ENCODE measurements around the gene PTEN. TPM values are rescaled to one million over a fixed set of nuclear protein-coding genes. Genes with fewer than 3 reads are reported as not detected.

Gene PTEN
- total RNA-seq, 4 donors from 2014 or later = 69.1 to 141 (median 91.8) TPM

DNA sequence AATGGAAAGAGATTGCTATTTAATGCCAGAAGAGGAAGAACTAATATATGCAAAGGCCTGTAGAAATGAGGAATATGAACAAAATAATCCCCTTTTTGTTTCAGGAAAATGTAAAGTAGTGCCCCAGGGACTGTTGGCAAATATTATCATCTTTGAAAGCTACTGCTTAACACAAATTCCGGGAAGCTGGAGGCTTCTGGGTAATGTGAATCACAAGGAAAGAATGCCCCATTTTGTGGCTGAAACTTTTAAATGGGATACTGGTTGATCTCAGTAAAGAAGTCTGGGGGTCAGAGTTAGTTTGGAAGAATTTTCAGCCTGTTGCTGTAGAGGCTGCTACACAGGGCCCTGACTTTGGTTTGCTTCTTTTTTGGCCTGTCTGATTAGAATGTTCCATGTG is 141.0 kb downstream of the PTEN start:
- TF ChIP-seq, protein P1, sequence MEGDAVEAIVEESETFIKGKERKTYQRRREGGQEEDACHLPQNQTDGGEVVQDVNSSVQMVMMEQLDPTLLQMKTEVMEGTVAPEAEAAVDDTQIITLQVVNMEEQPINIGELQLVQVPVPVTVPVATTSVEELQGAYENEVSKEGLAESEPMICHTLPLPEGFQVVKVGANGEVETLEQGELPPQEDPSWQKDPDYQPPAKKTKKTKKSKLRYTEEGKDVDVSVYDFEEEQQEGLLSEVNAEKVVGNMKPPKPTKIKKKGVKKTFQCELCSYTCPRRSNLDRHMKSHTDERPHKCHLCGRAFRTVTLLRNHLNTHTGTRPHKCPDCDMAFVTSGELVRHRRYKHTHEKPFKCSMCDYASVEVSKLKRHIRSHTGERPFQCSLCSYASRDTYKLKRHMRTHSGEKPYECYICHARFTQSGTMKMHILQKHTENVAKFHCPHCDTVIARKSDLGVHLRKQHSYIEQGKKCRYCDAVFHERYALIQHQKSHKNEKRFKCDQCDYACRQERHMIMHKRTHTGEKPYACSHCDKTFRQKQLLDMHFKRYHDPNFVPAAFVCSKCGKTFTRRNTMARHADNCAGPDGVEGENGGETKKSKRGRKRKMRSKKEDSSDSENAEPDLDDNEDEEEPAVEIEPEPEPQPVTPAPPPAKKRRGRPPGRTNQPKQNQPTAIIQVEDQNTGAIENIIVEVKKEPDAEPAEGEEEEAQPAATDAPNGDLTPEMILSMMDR (IDR thresholded peaks at IDR 0.05) = no peak
- TF ChIP-seq POLR2A (IDR thresholded peaks at IDR 0.05) (no peak), EP300 (IDR thresholded peaks at IDR 0.05) (no peak), POLR2AphosphoS5 (IDR thresholded peaks at IDR 0.05) (no peak)
- no peaks in the 10 kb centered on the region for H3K27me3 ChIP-seq
- 31% methylated on average over 1 of the region's 1 CpG for WGBS
- DNase-seq (ENCODE audit: low spot score in 2 of 2) = no peak
- no peaks in the 10 kb centered on the region for H3K4me1 ChIP-seq
- no peaks in the 10 kb centered on the region for H3K36me3 ChIP-seq
- H3K9me3 ChIP-seq = no peaks in the 10 kb centered on the region
- H3K4me3 ChIP-seq = no peak overlapping the region
- H3K27ac ChIP-seq = no peak overlapping the region

DNA sequence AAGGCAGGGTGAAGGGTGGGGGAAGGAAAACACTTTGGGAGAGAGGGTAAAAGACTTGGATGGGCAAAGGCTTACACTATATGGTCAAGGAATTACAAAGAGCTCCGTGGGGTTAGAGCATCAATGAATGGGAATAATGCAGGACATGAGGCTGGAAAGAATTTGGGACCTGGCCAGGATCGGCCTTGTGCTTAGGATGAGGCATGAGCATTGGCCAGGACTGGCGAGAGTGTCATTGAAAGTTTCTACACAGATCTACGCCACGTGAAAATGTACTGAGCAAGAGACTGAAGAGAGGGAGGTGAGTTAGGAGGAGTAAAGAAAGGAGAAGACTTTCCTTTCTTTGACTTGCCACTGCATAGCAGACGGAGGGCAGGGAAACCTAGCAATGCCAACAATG is 142.8 kb downstream of the PTEN start:
- H3K27ac ChIP-seq = no peak overlapping the region
- TF ChIP-seq POLR2AphosphoS5 (IDR thresholded peaks at IDR 0.05) (no peak), POLR2A (IDR thresholded peaks at IDR 0.05) (no peak), EP300 (IDR thresholded peaks at IDR 0.05) (no peak)
- TF ChIP-seq, protein P1 (IDR thresholded peaks at IDR 0.05) = no peak
- DNase-seq (ENCODE audit: low spot score in 2 of 2) = no peak
- no peak overlapping the region for H3K4me3 ChIP-seq
- H3K27me3 ChIP-seq = no peaks in the 10 kb centered on the region
- 93% methylated on average over 6 of the region's 6 CpGs for WGBS
- H3K36me3 ChIP-seq = no peaks in the 10 kb centered on the region
- H3K4me1 ChIP-seq = no peaks in the 10 kb centered on the region
- H3K9me3 ChIP-seq = no peaks in the 10 kb centered on the region

DNA sequence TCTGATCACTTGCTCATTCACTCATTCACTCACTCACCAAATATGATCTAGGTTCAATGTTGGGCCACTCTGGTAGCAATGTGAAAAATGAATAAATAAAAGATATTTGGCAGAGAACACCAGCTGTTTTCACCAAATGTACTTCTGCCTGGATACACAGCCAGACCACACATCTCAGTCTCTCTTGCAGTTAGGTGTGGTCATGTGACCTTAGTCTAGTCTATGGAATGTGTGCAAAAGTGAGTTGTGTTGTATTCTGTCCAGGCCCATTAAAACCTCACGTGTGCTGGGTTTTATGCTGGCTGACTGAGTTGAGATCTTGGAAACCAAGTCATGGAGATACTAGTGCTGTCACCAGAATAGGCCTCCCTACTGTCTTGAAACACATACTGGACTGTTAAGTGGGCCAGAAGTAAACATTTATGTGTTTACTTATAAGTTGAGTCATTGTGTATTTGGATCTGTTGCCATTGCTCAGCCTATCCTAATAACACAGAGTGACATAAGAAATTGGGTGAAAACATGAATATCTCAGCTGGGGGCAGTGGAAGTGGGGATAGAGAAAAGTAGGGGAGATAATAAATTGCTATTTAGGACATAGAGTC is 145.5 kb downstream of the PTEN start:
- peaks cover 5% of the 10 kb centered on the region for H3K4me1 ChIP-seq
- no peak for TF ChIP-seq POLR2AphosphoS5 (IDR thresholded peaks at IDR 0.05)
- TF ChIP-seq EP300 (IDR thresholded peaks at IDR 0.05) = no peak
- TF ChIP-seq POLR2A (IDR thresholded peaks at IDR 0.05) = no peak
- TF ChIP-seq, protein P1 (IDR thresholded peaks at IDR 0.05) = no peak
- WGBS = 75% methylated on average over 1 of the region's 1 CpG
- DNase-seq (ENCODE audit: low spot score in 2 of 2) = no peak
- no peak overlapping the region for H3K27ac ChIP-seq
- H3K27me3 ChIP-seq = no peaks in the 10 kb centered on the region
- H3K9me3 ChIP-seq = no peaks in the 10 kb centered on the region
- H3K36me3 ChIP-seq = no peaks in the 10 kb centered on the region
- no peak overlapping the region for H3K4me3 ChIP-seq

DNA sequence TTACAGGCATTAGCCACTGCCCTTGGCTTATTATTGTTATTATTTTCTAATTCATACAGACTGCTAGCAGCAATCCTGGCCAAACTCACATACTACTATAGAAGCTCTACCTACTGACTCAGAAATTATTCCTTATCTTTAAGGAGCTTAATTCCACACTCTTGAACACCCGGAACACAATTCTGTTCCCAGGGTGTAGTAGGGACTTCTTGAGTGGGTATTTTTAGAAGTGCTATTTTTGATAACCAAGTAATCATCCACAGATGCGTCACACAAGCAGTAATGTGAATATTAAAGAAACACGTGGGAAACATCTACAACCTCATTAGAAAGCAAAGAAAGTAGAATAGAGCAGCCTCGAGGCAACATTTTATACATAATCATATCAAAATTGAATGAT is 149.2 kb downstream of the PTEN start:
- no peak for DNase-seq (ENCODE audit: low spot score in 2 of 2)
- Histone ChIP-seq H3K36me3 (no peaks in the 10 kb centered on the region), H3K4me3 (no peak overlapping the region), H3K27me3 (no peaks in the 10 kb centered on the region), H3K9me3 (no peaks in the 10 kb centered on the region), H3K27ac (no peak overlapping the region), H3K4me1 (peaks cover 5% of the 10 kb centered on the region)
- 25% methylated on average over 4 of the region's 4 CpGs for WGBS
- TF ChIP-seq, protein P1 (IDR thresholded peaks at IDR 0.05) = no peak
- no peak for TF ChIP-seq EP300 (IDR thresholded peaks at IDR 0.05)
- TF ChIP-seq POLR2A (IDR thresholded peaks at IDR 0.05) = no peak
- TF ChIP-seq POLR2AphosphoS5 (IDR thresholded peaks at IDR 0.05) = no peak

DNA sequence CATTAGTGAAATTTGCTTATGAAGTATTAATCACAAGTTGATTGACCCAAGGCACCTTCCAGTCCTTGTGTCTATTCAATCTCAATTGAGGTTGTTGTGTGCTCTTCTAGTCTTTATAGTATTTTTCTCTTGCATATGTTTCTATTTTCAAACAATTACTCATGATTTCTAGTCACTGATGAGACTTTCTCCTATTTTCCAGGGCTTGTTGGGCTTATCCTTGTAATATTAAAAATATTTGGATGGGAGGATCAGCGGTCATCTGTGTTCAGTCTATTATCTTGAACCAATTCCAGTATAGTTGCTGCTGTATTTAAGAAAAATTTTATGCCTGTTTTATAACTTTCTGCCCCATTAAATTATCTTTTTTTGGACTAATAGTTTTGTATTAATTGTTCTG is 154.4 kb downstream of the PTEN start:
- Histone ChIP-seq H3K9me3 (no peaks in the 10 kb centered on the region), H3K27ac (no peak overlapping the region), H3K4me1 (peaks cover 4% of the 10 kb centered on the region), H3K27me3 (no peaks in the 10 kb centered on the region), H3K4me3 (no peak overlapping the region), H3K36me3 (no peaks in the 10 kb centered on the region)
- no peak for DNase-seq (ENCODE audit: low spot score in 2 of 2)
- TF ChIP-seq, protein P1 (IDR thresholded peaks at IDR 0.05) = no peak
- 80% methylated on average over 1 of the region's 1 CpG for WGBS
